Caki2 (cell line): ENCODE results near the gene DDIT3. TPM values are rescaled to one million over a fixed set of nuclear protein-coding genes. Genes with fewer than 3 reads are reported as not detected.
"Not testable (repeated sequence)": the region's sequence is repeated elsewhere in the genome, so short reads cannot be mapped to it uniquely, and the experiment has no call there.

Experiments used
- DNase-seq: peaks from one replicate; pipeline ENCODE4 v3.0.0-alpha.2; 2015; ENCODE audit warnings: low read depth
- in situ Hi-C: cut with HindIII; loops from 2 replicates; pipeline ENCODE4 v1.10.0; 2016; ENCODE audit warnings: low sequenced_read_pairs, low pct_unique_long_range_greater_than_20kb, mixed read lengths
- total RNA-seq: library from RNA; depleted of rRNA; stranded (reverse); fragments of >200 nt; shearing (Covaris generic); gene quantifications from 2 replicates; pipeline ENCODE4 v1.2.3, GENCODE V29; 2014; ENCODE audit warnings: low replicate concordance

DDIT3 gene
- total RNA-seq, 1 experiment from 2014 or later = 19.6 TPM

DNA sequence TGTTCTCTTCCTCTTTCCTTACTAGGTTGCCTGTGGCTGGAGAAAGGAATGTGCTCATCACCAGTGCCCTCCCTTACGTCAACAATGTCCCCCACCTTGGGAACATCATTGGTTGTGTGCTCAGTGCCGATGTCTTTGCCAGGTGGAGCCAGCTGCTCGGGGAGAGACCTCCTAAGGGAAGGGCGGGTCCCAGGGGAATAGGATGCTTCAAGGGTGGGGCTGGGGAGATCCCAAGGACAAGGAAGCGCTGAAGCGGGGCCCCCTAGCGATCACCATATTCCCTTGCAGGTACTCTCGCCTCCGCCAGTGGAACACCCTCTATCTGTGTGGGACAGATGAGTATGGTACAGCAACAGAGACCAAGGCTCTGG, 22.2 kb downstream of the DDIT3 start:
- in situ Hi-C loops = no loop called here
- no peak for DNase-seq

DNA sequence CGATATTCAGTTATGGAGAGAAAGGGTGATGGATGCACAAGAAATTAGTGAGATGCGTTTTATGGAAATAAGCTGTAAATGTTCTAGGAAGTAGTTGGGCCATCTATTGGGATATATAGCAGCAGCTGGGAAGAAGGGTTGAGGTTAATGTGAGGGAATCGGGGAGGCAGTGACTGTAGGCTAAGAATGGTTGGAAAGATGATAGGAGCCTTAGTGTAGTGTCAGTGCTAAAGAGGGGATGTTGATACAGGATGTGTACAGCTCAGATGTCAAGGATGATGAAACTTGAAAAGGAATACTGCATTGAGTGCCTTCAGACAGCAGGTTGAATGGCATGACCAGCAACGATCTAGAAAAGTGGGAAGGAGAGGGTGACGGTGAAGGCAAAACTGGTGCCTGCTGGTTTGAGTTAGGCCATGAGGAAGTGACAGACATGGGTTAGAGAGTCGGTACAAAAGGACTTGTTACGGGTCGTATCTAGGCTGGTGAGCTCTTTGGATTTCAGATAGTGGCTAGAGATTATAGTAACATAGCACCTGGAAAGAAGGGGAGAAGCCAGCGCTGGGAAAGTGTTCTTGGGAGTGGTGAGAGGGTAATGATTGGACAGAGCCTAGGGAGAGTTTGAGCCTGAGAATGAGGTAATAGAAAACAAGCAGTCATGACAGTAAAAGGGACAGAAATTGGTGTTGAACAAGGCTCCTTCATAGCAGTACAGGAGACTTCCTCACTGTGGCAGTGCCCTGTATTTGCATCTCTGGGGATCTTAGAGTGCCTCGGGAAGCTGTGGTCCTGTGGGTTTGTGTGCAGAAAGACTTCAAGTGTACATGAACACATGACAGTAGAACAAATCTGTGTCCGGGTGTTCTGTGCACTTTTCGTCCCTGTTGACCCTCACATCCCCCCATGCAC, 22.8 kb downstream of the DDIT3 start:
- no peak for DNase-seq
- in situ Hi-C loops = no loop called here

DNA sequence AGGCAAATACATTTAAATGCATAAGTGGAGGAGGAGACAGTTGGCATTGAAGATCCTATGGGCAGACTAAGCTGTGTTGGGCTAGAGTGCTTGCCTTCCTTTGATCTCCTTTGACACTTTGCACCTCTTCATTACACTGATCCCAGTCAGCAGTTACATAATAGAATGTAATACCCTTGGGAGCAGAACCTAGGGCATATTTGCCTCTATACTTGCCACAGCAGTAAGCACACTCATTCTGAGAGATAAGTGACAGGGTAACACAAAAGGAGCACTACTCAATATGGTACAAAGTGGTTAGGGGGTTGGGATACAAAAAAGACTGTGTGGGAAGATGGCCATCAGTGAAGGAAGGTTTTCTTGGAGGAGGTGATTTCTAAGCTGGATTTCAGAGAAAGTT, 23.5 kb downstream of the DDIT3 start:
- no peak for DNase-seq
- in situ Hi-C loops = no loop called here

DNA sequence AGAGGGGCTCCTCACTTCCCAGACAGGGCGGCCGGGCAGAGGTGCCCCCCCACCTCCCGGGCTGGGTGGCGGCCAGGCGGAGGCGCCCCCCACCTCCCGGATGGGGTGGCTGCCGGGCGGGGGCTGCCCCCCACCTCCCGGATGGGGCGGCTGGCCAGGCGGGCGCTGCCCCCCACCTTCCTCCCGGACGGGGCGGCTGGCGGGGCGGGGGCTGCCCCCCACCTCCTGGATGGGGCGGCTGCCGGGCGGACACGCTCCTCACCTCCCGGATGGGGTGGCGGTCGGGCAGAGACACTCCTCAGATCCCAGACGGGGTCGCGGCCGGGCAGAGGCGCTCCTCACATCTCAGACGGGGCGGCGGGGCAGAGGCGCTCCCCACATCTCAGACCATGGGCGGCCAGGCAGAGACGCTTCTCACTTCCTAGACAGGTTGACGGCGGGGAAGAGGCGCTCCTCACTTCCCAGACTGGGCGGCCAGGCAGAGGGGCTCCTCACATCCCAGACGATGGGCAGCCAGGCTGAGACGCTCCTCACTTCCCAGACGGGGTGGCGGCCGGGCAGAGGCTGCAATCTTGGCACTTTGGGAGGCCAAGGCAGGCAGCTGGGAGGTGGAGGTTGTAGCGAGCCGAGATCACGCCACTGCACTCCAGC, 25.1 kb downstream of the DDIT3 start:
- DNase-seq, in situ Hi-C loops: not testable (repeated sequence)

DNA sequence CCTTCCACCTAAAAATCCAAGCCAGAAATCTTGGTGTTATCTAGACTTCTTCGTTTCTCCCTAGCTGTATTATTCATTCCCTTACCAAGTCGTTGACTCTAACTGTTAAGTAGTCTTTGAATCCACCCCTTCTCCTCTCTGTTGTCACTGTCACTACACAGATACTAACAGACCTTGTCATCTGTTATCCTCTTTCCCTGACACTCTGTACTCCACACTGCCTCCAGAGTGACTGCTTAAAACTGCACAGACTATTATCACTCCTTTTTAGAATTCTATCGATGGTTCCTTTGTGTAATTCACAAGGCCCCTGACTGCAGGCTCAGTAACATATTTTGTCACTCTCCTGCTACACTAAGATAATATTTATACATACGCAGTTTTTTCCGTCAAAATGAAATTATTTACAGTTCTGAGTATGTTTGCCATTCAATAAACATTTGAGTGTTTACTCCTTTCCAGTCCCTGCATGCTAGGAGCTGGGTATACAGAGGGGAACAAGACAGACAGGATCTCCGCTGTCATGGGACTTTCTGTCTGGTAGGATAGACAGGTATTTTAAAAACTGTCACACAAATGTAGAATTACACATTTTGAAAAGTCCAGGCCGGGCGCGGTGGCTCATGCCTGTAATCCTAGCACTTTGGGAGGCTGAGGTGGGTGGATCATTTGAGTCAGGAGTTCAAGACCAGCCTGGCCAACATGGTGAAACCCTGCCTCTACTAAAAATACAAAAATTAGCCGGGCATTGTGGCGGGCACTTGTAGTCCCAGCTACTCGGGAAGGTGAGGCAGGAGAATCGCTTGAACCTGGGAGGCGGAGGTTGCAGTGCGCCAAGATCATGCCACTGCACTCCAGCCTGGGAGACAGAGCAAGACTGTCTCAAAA, 28.7 kb downstream of the DDIT3 start:
- in situ Hi-C loops = no loop called here
- DNase-seq = peak; percentile 36

DNA sequence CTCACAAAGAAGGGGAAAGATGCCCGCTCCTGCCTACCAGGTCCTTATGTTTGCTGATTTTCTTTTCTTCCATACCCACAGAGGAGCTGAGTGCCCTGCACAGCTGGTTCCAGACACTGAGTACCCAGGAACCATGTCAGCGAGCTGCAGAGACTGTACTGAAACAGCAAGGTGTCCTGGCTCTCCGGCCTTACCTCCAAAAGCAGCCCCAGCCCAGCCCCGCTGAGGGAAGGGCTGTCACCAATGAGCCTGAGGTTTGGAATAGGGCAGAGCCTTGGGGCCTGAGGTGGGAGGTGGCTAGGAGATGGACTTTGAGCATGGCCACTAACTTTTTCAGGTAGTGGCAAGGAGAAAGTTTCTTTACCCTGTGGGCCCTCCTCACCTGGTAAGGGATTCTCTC, 30.2 kb downstream of the DDIT3 start:
- in situ Hi-C loops = no loop called here
- DNase-seq = no peak

DNA sequence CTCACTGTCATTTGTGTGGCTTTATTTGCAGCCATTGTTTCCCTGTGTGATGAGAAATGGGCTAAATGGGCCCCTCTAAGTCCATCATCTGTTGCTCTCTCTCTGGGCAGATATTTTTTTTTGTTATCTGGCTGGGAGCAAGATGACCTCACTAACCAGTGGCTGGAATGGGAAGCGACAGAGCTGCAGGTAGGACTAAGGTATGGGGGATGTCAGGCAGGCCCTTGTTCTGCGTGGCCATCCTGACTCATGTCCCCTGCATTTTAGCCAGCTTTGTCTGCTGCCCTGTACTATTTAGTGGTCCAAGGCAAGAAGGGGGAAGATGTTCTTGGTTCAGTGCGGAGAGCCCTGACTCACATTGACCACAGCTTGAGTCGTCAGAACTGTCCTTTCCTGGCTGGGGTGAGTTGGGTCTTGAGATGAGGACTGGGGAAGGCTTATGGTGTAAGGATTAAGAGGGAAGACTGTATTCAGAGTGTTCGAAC, 31.1 kb downstream of the DDIT3 start:
- DNase-seq = no peak
- in situ Hi-C loops = no loop called here

DNA sequence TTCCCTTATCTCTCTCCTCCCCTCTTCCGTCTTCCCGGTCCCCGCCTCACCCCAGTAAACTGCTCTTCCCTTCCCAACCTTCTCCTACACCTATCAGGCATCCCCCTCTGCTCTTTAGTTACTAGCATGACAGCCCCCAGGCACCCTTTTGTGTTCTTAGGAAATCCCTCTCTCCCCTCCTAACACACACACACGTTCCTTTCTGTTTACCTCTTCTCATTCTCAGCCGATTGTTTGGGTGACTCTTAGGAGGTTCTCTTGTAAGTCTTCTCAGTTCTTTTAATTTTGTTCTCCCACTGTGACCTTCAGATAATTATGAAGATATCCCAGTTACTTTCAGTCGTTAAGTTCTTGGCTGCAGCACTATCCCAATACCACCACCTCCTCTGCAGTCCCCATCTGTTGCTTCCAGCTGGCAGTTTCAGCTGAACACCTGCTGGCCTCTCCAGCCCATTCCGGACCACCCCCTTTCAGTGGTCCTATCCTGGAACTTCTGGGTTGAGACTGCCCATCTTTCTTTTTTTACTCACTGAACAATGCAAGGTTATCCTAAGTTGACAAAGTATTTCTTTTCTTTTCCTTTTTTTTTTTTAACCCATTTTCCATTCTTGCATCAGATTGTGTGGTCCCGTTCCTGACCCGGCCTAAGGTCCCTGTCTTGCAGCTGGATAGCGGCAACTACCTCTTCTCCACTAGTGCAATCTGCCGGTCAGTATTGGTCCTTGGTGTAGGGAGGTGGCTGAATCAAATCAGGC, 31.7 kb downstream of the DDIT3 start:
- in situ Hi-C loops = no loop called here
- no peak for DNase-seq

DNA sequence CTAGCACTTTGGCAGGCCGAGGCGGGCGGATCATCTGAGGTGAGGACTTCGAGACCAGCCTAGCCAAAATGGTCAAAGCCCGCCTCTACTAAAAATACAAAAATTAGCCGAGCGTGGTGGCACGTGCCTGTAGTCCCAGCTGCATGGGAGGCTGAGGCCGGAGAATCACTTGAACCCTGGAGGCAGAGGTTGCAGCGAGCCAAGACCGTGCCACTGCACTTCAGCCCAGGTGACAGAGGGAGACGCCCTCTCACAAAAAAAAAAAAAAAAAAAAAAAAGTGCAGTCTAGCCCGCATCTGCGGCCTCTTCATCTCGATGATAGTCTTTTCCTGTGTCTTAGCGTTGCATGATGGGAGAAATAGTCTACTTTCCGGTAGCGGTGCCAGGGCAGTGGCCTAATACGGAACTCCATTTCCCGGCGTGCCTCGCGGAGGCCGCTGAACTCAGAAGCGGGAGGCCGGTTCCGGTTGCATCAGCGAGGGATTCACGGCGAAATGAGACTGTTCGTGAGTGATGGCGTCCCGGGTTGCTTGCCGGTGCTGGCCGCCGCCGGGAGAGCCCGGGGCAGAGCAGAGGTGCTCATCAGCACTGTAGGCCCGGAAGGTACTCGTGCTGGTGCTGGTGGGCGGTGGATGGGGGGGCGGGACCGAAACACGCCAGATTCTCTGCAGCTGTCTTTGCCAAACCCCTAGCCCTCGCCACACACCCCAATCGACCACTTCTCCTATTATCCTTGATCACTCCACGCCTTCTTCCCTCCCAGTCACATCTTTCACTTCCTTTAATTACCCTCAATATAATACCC, 32.5 kb downstream of the DDIT3 start, which contains the start of gene MARS1:
Gene MARS1 (plus strand): TSS at position 472 of the 805 bp plus-strand sequence. CDS start 23 bp downstream, at position 495.
- peak; percentile 97 for DNase-seq
- in situ Hi-C loops = no loop called here

DNA sequence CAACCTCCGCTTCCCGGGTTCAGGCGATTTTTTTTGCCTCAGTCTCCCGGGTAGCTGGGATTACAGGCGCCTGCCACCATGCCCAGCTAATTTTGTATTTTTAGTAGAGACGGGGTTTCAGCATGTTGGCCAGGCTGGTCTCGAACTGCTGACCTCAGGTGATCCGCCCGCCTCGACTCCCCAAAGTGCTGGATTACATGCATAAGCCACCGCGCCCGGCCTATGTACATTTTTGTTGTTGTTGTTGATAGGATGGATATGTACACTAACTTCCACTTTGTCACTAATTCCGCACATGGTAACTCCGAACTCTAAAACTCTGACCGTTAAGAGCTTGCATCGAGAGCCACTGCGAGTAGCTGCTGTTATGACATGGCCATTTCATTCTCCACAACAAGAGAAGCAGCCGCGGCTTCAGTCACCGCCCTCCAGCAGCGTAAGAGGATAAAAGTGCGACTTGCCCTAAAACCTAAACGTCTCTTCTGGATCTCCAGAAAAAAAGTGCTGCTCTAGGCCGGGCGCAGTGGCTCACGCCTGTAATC, 33.2 kb downstream of the DDIT3 start:
- in situ Hi-C loops = no loop called here
- no peak for DNase-seq

DNA sequence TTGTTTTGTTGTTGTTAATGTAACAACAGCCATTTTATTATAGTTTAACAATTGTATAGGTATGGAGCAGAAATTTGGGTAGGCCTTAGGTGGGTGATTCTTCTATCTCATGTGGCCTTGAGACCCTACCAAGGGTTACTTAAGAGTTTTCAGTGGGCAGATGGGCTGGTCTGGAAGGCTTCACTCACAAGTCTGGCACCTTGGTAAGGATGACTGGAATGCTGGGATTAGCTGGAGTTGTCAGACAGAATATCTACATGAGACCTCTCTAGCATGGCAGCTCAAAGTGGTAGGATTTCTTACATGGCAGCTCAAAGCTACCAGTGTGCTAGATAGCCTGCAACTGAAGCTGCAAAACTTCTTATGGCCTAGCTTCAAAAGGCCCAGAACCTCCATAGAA, 34.6 kb downstream of the DDIT3 start:
- DNase-seq = no peak
- in situ Hi-C loops = no loop called here

DNA sequence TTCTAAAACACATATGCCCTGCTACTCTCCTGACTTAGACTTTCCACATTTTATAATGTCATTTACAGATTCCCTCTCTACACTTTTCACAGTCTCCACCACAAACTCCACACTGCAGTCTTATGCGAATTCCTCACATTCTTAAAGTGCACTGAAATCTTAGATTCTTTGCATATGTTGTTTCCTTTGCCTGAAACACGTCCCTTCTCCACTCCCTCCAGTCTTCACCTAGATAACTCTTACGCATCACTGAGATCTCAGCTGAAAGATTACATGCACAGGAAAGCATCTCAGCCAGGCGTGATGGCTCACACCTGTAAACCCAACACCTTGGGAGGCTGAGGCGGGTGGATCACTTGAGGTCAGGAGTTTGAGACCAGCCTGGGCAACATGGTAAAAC, 36.8 kb downstream of the DDIT3 start:
- DNase-seq = peak; percentile 59
- in situ Hi-C loops = no loop called here

DNA sequence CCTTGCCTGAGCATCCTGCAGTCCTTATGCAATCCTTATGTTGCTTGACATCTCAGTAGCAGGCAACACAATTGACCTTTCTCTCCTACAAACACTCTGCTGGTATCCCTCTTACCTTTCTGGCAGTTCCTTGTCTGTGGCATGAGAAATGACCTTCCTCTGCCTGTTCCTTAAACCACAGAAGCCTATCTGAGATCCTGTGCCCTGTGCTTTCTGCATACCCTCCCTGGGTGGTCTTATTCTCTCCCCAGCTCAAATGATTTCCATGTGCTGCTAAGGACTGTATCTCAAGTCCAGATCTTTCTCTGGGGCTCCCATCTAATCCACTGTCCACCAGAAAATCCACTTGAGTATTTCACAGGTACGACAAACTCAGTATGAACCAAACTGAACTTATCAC, 38.6 kb downstream of the DDIT3 start:
- in situ Hi-C loops = no loop called here
- DNase-seq = no peak

DNA sequence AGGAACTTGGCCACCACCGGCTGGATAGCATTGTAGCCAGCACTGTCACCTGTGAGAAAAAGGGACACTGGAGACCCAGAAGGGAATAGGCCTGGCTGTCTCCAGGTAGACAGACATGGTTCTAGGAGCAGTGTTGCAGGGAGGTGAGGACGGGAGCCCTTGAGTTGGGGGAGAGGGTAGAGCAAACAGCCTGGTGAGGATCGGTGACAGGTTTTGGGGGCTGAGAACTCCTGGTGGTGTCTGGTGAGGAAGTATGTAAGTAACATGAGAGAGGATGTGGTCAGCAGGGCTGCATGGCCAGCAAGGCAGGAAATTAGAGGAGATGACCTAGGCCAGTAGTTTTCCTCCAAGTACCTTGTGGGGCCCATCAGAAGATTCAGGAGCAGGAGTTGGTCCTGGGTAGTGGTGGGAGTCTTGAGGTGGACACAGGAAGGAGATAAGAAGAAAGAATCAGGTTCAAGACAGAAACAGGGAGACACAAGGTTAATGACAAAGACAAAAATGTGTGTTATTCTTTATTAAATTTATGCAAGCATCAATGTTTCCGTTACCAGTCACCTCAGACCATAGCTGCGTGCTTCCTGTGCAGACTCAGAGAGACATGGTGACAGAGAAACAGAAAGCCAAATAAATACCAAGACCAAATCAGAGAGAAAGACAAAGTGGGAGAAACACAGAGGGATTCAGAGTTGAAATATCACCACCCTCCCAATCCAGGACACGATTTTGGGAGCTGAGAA, 40.8 kb downstream of the DDIT3 start, which contains the start of gene ARHGAP9:
Gene ARHGAP9 (minus strand): TSS at position 491 of the 740 bp plus-strand sequence. CDS start 460 bp downstream, at position 31.
- in situ Hi-C loops = no loop called here
- no peak for DNase-seq

DNA sequence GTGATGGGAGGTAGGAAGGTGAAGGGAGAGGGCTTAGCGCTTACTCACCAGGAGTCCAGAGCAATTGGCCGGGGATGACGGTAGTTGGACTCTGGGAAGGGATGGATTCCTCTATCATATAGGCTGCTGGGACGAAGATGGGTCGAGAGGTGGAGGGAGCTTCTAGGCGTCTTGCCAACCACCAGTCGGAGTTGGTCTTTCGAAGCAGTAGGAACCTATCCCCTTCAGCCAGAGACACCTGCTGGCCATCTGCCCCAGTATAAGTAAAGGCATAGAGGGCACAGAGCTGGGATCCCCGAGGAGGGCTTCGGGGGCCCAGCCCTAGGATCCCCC, 41.3 kb downstream of the DDIT3 start:
- DNase-seq = no peak
- in situ Hi-C loops = no loop called here
